WTC11 (cell line): Measurements from ENCODE around the gene TBR1.

ENCODE experiments used
- JUN ChIP-seq: sonication (generic); formaldehyde crosslinking; IDR thresholded peaks from 2 replicates; pipeline ENCODE4 v1.8.0; 2023; ENCODE audit warnings: mild to moderate bottlenecking, missing genetic modification reagents
- TF ChIP-seq, protein P1 (sequence below): fragments of 200-600 bp; IDR thresholded peaks from 2 replicates; pipeline ENCODE4 v1.8.0; 2022; ENCODE audit warnings: antibody characterized with exemption
- TF ChIP-seq, protein P2 (sequence below): sonication (generic); formaldehyde crosslinking; IDR thresholded peaks from 2 replicates; pipeline ENCODE4 v1.8.0; 2022; ENCODE audit warnings: mild to moderate bottlenecking, missing genetic modification reagents

DNA sequence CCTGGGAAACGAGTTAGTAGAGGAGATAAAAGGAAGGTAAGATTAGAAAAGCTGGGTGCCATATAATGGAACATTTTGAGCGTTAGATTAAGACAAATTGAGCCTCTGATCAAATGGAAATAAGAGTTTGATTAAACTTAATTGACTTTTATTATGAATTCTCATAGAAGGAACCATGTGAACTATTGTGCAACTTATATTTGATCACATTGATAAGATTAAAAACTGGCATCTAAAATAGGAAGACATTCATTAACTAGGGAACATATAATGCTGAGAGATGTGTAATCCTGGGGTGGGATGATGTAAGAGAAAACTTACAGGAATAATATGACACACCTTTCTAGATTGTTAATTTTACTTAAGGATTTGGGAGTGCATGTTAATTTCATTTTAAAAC, 22.5 kb downstream of the TBR1 start:
- TF ChIP-seq, protein P1, sequence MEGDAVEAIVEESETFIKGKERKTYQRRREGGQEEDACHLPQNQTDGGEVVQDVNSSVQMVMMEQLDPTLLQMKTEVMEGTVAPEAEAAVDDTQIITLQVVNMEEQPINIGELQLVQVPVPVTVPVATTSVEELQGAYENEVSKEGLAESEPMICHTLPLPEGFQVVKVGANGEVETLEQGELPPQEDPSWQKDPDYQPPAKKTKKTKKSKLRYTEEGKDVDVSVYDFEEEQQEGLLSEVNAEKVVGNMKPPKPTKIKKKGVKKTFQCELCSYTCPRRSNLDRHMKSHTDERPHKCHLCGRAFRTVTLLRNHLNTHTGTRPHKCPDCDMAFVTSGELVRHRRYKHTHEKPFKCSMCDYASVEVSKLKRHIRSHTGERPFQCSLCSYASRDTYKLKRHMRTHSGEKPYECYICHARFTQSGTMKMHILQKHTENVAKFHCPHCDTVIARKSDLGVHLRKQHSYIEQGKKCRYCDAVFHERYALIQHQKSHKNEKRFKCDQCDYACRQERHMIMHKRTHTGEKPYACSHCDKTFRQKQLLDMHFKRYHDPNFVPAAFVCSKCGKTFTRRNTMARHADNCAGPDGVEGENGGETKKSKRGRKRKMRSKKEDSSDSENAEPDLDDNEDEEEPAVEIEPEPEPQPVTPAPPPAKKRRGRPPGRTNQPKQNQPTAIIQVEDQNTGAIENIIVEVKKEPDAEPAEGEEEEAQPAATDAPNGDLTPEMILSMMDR: no peak
- no peak for TF ChIP-seq JUN
- TF ChIP-seq, protein P2, sequence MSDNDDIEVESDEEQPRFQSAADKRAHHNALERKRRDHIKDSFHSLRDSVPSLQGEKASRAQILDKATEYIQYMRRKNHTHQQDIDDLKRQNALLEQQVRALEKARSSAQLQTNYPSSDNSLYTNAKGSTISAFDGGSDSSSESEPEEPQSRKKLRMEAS (CRISPR knock-in tag): no peak
